GM18508 (cell line): ENCODE results near the gene LHX5.

Experiments used
- ATAC-seq: cut with Tn5 transposase; IDR thresholded peaks from one replicate; pipeline ENCODE4 v1.9.1; 2021; ENCODE audit warnings: moderate number of reproducible peaks; ENCODE audit not compliant: insufficient read depth, unreplicated experiment

The LHX5 gene

DNA sequence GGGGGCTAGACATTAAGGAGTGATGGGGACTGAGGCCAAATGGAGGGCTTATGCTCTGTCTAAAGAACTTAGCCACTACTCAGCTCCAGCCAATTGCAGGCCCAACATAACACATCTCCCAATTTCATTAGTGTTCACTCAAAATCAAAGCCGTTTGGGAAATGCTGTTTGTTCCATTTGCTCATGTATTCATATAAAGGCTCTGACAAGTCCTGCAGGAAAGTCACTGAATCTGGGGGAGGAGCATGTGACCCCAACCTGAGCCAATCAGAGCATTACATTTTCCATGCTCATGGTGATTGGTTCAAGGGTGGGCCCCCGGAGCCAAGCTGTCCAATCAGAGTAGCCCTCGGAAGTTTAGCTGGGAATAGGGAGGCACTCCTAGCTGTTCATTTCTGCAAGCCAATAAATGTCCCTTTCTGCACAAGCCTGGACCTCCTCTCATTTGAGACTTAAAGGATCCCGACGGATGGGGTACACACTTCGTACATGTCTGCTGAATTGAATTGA lies 28.6 kb downstream of the LHX5 start:
- ATAC-seq = no peak

DNA sequence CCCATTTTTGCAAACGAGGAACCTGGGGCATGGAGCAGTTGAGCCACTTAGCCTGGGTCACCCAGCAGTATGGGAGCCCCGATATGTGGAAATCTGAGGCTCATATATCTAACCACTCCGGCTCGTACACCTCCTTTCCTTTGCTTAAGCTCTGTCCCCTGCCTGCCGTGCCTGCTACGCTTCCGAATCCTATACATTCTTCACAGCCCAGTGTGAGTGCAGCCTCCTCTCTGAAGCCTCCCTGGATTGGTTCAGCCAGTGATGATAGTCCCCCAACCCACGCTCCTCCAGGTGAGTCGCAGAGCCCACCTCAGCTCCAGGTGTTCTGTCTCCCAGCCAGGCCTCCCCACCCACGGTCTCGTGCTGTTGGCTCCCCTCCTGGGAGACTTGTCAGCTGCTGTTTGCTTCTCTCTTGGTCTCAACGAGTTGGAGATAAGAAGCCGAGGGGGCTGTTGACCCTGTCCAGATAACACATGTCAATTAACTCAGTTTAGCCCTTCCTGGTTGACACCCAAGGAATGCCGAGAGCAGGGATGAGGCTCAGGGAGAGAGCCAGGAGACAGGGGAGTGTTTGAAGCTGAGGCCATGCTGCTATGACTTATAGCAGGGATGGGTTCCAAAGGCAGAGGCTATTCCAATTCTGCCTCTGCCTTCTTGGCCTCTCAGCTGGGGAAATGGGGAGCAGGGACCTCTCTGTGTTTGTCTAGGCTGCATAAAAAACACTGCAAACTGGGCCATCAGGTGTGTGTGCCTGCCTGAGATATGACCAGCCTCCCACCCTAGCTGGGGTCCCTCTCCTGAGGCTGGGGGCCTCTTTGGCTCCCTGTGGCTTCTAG lies 30.5 kb downstream of the LHX5 start:
- no peak for ATAC-seq

DNA sequence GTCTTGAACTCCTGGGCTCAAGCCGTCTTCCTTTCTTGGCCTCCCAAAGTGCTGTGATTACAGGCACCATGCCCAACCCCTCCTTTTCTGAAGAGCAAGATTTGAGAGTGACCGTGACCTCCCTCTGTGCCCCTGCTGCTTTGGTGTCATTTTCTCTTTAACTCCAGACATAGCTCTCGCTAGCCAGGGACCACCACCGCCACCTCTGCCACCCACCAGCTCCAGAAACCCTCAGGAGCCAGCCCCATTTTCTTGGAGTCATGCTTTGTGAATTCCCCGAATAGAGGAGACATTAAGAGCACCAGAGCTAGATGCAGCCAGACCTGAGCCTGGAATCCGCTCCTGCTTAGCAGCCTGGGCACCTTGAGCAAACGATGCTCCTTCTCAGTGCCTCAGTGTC lies 31.3 kb downstream of the LHX5 start:
- ATAC-seq = no peak

- no peak for ATAC-seq
Observed at GRCh38 chr12:113439606-113440030, 32.1 kb downstream of the LHX5 start.

GRCh38 chr12:113439301-113439597 lies 32.4 kb downstream of the LHX5 start:
- no peak for ATAC-seq

DNA sequence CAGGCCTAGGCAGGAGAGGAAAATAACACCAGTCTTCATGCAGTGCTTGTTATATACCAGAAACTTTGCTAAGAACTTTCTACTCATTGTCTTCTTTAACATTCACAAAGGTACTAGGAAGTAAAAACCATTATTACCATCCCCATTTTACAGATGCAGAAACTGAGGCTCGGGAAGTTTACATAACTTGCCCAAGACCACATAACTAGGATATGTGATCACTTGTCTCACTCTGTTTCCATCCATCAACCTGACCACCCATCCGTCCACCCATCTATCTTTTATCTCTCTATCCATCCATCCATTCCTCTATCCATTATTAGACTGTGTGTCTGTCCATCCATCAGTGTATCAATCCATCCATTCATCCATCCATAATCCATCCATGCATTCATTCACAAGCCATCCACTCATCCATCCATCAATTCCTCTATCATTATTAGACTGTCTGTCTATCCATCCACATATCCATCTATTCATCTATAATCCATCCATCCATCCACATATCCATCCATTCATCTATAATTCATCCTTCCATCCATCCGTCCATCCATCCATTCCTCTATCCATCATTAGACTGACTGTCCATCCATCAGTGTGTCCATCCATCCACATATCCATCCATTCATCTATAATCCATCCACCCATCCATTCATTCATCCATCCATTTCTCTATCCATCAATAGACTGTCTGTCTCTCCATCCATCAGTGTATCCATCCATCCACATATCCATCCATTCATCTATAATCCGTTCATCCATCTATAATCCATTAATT lies 33.0 kb downstream of the LHX5 start:
- ATAC-seq = no peak

GRCh38 chr12:113437729-113438100 lies 34.0 kb downstream of the LHX5 start:
- no peak for ATAC-seq

DNA sequence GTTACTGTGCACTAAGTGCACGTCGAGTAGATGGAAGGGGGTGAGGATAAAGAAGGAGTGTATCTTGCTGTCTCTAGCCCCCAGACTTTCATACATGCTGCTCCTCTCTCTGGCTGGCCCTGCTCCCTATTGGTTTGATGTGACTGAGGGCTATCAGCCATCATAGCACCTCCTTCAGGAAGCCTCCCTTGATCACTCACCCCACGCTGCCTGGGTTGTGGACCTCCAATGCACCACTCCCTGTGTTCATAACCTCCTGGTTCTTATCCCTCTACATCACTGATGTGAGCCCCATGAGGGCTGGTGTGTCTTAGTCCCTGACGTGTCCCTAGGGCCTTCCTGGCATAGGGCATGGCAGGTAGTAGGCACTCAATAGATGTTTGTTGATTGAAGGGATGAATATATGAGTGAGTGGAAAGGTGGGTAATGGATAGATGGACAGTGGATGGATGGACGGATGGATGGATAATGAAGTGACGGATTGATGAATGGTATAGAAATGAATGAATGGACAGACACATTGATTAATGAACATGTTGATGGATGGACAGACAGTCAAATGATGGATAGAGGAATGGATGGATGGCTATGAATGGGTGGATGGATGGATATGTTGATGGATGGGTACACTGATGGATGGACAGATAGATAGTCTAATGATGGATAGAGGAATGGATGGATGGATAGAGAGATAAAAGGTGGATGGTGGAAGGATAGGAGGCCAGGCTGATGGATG lies 34.5 kb downstream of the LHX5 start:
- no peak for ATAC-seq

DNA sequence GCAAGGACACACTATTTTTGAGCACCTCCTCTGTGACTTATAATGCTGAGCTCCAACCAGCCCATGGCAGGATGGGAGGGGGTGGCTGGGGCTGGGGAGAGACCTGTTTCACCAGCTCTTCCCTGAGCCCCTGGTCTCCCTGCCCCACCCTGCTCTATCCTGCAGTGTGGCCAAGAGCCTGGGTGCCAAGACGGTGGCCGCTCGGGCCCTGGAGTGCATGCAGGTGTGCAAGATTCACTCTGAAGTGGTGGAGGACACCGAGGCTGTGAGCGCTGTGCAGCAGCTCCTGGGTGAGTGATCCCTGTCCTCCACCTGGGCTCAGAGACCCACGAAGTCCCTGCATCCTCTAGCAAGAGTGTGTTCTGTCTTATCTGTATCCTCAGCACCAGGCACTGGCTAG lies 35.1 kb downstream of the LHX5 start:
- ATAC-seq = no peak

GRCh38 chr12:113435367-113435766 lies 36.3 kb downstream of the LHX5 start:
- ATAC-seq = no peak

GRCh38 chr12:113432986-113433385 lies 38.7 kb downstream of the LHX5 start:
- no peak for ATAC-seq

- no peak for ATAC-seq
Observed at GRCh38 chr12:113428482-113428881, 43.2 kb downstream of the LHX5 start.

- ATAC-seq = no peak
Observed at GRCh38 chr12:113427882-113428281, 43.8 kb downstream of the LHX5 start.

DNA sequence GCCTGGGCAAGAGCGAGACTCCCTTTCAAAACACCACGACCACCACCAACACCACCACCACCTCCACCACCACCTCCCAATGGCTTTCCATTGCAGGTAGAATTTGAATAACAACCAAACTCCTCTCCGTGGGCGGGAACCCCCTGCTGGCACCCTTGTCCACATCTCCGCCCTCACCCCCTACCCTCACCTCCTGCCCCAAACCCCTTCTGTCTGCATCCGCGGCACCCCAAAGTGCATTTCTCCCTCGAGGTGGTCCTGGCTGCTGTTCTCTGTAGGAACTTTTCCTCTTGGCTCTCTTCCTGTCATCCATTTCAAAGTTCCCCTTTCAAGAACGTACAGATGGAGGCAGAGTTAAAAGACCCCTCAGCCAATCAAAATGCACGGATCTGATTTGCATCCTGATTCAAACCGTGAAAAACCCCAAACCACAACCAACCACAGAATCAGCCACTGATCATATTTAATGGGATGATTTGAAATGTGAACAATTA lies 45.7 kb downstream of the LHX5 start:
- ATAC-seq = no peak

DNA sequence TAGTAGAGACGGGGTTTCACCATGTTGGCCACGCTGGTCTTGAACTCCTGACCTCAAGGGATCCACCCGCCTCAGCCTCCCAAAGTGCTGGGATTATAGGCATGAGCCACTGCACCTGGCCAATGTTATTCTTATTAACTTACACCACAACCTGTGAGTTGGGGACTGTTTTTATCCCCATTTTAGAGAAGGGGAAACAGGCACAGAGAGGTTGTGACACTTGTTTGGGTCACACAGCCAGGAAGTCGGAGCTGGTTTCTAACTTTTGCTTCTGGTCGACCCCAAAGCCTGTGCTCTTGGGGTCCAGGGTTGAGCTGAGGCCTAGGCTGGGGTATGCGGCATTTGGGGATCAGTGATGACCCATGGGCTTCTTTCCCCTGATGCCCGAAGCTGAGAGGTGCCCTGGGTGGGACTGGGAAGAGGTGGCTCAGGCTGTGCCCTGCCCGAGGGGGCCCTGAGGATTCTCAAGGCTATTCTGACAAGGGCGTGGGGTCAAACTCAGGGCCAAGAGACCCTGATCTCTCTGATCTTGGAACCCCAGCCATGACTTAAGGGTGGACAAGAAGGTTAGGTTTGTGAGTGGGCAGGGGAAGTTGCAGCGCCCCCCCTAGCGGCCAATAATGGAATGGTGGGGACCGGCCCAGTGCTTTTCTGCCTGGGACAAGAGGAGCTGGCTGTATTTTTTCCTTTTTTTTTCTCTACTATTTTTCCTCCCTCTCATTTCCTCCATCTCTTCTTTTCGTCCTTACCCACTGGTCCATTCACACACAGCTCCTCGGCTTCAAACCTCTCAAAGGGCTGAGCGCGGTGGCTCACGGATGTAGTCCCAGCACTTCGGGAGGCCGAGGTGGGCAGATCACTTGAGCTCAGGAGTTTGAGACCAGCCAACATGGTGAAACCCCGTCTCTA lies 46.5 kb downstream of the LHX5 start:
- no peak for ATAC-seq

GRCh38 chr12:113424456-113424855 lies 47.2 kb downstream of the LHX5 start:
- no peak for ATAC-seq

GRCh38 chr12:113422886-113423669 lies 48.6 kb downstream of the LHX5 start:
- no peak for ATAC-seq

- peak; percentile 69 for ATAC-seq
Observed at GRCh38 chr12:113422030-113422885, 49.4 kb downstream of the LHX5 start, which contains the start of gene SDSL. SDSL (plus strand) TSS chr12:113422380; CDS start chr12:113427983, 5,603 bp downstream.
